HG02885 (cell line): ENCODE measurements around the gene STEAP3.

Experiments used
- ATAC-seq: cut with Tn5 transposase; IDR thresholded peaks from one replicate; pipeline ENCODE4 v1.9.1; 2021; ENCODE audit warnings: mild to moderate bottlenecking; ENCODE audit not compliant: unreplicated experiment, poor library complexity

Gene STEAP3

DNA sequence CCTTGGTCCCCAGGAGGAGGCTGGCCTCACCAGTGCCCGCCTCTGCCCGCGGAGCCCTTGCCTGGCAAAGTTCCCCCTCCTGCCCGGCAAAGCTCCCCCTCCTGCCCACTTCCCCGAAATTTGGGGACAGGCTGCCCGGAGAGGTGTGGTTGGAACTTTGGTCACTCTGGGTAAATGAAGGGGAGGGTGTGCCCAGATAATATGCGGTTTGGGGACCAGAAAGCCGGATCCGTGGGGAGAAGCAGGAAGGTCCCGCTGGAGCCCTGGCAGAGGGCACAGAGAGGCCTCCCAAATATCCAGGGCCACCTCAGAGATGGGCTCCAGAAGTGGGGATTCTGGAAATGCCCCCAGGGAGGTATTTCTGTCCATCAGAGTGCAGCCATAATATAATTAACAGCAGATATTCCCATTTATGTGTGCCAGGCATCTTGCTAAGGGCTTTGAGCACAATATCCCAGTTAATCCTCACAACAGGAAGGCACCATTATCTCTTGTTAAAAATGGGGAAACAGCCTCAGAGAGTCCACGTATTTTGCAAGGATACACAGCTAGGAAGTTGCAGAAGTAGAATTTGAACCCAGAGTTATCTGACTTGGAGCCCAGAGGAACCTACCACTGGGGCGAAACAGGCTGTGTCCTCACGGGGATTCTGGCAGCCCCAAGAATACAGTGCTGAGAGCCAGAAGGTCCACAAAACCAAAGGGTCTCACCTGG lies 914 bp downstream of the STEAP3 start:
- no peak for ATAC-seq

DNA sequence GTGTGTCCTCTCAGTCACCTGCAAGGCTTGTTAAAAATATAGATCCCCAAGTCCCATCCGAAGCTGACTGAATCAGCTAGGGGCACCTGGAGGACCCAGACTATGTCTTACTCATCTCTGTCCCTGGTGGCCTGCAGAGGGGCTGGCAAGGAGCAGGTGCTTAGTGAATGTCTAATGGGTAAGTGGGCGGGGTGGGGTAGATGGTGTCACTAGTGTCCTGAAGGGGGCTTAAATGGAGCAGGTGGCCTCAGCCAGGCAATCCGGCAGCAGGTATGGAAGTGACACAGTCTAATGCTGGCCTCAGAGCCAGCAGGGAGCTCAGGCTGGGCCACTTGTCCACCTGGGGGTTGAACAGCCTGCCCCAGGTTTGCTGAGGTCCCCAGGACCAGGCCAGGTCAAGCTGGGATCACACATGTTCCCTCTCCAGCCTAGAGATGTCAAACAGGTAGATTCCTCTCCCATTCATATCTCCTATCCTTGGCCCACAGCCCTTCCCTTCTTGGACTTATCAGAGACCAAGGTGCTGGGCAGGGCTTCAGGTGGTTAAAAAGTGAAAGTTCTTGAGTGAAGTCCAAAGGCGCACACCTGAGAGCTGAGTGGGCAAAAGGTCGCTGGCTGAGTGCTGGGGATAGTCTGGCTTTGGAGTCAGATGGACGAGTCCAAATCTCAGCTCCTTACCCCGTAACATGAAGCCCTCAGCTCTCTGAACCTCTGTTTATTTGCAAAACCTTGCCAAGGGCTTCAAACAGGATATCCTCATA lies 1.7 kb downstream of the STEAP3 start:
- ATAC-seq = peak; percentile 34

DNA sequence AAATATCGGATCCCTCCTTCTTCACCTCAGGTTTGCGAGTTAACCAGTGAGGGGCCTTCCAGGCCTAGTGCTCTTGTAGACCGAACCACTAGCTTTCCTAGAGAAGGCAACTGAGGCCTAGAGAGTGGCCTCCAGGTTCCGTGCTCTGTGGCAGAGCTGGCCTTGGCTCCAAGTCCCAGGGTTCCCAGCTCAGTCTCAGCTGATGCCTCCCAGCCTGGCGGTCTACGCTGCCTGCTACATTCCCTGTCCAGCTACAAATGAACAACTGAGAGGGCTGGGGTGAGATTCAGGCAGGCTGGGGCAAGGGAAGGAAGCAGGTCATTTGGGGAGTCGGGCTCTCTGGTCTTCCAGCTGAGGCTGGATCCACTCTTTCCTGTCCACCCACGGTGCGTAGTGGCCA lies 2.3 kb downstream of the STEAP3 start:
- no peak for ATAC-seq

DNA sequence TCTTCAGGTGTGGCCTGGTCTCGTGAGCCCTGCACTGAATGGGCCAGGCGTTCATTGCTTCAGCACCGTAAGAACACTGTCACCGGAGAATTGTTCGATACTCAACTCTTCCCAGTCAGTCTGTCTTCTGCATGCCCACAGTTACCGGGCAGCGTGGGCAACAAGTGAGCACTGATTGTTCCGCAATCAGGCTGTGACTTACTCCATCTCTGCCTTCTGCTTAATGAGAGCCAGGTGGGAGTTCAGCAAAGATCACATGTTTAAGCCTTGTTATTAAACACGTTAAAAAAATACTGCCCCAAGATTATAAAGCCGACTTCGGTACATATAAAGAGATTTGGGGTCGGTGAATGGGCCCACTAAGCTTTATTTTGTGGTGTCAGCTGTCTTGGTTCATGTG lies 3.7 kb downstream of the STEAP3 start:
- ATAC-seq = no peak

DNA sequence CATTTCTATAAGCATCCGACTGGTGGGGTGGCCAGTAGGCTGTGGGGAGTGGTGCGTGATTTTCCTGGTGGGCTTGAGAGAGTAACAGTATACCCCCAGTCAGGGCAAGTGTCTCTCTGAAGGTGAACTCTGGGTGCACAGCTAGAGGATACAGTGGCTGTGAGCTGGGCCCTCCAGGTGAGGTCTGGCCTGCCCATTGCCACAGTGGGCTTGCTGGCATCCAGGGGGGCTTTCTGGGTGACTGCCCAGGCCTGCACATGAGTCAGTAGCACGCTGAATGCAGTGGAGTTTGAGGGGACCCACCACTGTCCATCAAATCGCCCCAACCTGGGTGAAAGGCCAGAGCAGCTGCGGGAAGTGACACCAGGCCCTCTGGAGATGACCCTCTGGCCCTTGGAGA lies 4.5 kb downstream of the STEAP3 start:
- ATAC-seq = no peak

DNA sequence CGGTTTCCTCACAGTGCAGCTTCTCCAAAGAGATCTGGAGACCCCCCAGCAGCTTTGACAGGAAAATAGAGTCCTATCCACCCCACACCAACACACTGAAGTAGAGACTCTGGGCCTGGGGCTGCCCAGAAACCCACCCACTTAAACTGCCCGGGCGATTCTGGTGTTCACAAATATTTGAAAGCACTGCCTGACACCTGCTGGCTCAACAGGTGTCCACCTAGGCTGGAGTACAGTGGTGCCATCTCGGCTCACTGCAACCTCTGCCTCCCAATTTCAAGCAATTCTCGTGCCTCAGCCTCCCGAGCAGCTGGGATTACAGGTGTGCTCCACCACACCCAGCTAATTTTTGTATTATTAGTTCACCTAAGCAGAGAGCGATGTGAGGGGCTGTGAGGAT lies 5.3 kb downstream of the STEAP3 start:
- ATAC-seq = no peak

DNA sequence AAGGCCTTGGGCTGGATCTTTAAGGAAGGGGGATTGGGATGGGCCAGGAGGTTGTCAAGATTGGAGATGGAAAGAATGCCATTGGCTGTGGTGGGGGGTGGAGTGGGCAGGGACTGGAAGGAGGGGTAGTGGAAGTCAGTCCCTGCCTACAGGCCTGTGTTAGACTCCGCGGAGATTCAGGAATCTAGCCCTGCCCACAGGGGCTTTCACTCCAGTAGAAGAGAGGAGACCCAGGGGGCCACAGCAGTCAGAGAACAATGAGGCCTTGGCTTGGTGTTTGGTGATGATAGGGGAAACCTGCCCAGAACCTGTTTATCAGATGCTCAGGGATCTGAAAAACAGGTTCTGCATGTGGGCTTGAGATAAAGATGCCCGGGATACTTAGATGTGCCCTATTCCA lies 6.1 kb downstream of the STEAP3 start:
- ATAC-seq = no peak

DNA sequence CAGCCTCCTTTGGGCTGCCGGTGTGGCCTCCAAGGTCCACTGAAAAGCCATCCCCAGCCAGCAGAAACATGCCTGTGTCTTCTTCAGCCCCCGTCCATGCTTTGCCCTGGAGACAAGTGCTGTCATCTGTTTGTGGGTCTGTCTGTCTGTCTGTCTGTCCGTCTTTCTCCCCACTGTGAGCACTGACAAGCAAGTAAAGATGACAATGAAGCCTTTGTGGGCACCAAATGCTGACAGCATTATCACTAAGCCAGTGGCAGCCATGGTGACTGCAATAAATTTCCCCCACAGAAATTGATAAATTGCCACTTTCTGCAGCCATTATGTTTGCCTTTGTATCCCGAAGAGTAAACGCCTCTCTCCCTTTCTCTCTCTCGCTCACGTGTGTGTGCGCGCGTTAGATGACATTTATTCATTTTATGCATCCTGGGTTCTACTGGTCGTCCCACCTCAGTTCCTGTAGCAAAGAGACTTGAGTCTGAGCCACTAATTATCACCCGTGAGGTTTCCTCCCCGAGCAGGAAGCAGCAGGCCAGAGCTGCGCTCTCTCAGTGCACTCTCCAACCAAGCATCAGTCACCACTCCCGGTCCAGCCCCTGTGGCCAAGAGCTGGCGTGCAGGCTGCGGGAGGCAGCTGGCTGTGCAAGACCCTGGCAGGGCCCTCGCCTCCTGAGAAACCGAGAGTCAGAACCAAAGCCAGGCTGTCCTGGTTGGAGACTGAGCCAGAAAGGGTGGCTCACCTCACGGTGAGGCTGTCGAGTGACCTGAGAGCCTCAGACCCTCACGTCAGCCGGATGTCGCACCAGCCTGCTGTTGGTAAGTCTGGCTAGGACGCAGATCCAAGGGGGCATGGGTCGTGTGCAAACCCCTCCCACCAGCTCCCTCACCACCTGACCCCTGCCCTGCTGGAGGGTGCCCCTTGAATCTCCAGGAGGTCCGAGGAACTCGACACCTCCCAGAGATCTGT lies 6.9 kb downstream of the STEAP3 start:
- ATAC-seq = no peak

DNA sequence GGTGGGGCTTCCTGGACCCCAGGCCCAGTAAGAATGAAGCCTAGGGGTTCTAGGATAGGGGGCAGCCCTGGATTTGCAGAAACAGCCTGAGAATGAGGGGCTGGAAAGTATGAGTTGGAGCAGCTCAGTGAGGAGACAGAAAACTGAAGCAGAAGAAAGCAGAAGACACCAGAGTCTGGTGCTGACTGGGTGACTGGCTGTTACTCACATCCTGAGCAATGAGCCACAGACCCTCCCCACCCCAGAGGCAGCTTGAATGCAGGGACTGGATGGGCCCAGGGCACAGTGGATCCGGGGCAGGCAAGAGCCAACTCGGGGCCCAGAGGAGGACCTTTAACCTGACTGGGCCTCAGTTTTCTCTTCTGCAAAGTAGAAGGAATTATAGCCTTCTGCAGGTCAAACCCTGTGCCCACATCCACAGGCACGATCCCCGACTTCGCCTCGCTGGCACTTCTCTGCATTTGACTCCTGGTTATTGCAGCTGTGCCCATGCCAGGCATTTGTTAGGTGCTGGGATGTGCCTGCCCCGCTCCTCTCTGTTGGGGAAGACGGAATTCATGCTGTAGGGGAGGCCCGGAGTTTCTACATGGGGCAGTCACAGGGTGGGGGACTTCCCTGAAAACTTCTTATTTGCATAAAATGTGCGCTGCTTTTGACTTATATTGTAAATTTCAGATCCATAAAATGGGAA lies 8.5 kb downstream of the STEAP3 start:
- ATAC-seq = peak; percentile 48

DNA sequence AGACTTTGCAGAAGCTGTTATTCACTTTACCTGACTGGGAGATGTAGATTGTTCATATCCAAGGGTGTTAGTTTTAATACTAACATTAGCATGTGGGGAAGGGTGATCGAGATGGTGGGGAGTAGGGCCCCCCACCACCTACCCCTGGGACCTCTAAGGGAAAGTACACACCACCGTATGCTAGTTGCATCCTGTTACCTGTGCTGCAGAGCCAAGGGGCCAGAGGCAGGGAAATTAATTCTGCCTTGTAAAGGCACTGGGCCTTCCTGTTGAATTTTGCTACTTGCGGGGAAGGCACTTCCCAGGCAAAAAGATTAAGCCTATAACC lies 9.0 kb downstream of the STEAP3 start:
- peak; percentile 37 for ATAC-seq

DNA sequence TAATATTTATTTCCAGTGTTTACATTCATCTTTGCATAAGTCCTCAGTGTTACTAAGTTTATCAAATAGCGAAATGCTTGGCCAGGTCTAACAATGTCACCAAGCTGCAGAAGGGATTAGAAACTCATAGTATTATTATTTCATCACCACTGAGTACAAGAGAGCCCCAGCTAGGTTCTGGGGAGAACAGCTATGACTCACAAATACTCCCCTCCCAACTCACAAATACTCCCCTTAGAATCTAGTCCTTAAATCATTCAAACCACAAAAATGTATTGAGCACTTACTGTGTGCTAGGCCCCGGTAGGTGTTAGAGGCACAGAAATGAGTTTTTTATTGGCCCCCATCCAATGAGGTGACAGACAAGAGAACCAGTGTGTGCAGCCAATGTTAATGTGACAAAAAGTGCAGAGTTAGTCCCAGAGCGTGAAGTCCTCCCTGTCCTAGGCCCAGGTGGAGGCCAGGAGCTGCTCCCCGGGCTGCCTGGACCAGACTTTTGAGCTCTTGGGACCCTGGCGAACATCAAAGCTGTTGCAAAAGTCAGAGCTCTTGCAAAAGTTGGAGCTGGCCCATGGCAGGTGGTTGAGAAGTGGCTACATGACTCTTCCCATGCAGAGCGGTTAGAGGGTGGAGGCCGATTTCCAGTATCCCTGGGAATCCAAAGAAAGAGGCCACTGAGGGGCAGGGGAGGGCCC lies 9.8 kb downstream of the STEAP3 start:
- peak; percentile 63 for ATAC-seq

DNA sequence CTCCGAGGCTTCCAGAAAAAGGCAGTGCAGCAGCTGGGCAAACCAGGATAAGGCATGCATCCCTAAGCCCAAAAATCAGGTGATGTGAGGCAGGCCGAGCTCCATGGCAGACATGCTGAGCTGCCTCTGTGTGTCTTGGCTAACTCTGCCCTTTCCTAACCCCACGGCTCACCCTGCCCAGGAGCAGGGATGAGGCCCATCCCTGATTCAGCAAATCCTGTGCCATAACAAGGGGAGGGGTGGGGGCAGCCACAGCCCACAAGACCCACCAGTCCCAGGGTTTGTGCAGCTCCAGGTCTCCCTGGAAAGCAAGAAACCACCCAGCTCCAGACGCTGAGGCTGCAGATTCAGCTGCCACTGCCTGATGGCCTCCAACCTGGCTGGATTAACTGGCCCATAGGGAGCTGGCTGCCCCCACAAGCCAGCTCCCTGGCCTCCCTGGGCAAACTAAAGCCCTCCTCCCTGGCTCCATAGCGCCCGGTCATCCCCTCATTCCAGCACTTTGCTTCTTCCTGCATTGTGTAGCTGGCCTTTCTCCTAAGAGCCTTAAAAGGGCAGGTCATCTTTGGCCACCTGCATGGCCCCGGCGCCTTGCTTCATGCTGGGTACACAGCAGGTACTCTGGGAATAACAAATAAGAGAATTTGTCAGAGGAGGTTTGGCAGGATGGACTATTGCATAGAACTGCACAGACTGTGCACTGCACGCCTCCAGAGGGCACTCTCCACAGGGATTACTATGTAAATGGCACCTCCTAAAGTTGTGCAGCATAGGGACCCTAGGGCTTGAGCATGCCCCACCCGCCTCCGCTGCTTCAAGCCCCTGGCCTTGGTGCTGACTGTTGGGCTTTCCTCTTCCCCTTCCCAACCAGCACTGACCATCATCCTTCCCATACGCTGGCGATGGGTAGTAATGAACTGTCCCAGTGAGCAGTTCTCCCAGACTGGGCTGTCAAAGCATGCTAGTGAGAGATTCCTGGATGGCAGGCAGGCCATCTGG lies 10.7 kb downstream of the STEAP3 start:
- peak; percentile 23 for ATAC-seq

DNA sequence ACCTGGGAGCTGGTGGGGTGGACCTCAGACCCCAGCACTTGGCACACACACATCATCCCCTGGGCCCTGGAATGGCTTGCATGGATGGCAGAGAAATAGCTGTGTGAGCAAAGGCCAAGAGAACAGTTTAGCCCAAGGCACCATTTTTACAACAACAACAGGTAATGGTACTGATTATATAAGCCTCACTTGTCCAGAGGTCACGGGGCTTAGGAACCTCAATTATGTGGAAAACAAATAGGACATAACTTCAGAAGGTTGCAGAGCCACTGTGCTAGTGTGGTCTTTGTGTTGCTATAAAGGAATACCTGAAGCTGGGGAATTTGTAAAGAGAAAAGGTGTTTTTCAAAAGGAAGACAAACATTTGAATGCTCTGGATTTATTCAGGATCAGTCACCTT lies 13.2 kb downstream of the STEAP3 start:
- no peak for ATAC-seq

DNA sequence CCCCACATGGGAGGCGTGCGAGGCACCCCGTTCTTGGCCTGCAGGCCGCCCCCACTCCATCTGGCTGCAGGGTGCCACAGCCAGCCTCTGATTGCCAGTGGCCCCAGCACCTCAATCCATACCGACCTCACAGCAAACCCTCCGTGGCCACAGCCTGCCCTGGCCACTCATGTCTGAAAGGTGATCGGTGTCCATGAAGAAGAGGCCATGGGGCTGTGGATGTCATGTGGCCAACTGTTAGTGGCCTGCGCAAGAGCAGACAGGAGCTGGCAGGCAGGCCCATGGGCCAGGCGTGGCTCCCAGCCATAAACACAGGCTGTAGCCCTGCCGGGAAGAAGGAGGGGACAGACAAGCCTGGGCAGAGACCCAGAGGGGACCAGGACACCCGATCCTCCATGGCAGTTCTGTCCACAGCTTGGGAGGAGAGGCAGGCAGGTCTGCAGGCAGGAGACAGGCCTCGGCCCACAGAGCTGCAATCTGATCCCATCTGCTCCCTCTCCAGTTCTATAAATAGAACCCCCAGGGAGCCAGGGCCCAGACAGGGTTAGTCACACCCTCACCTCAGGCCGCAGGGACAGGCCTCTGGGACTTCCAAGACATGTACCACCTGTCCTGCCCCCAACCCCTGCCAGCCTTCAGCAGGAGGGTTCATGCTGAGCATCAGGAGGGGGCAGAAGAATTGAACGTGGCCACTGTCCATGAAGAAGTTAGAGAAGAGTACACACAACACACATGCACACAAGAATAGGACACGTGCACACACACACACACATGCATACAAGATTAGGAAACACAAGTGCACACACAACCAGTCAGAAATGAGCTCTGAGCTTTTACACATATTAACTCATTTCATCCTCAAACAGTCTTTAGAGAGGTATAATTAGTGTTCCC lies 16.9 kb downstream of the STEAP3 start:
- no peak for ATAC-seq

DNA sequence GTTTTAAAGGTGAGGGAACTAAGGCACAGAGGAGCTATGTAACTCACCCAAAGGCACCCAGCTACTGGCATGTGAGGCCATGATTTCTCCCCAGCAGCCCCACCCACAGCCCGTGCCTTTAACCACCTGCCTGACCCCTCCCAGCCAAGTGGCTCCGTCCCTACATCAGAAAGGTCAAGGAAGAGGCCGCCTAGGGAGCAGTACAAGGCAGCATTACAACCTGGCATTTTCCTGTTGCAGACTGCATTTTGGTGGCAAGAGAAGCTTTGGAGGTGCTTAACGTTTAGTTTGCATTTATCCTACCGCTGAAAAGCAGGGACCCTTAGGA lies 17.5 kb downstream of the STEAP3 start:
- no peak for ATAC-seq

DNA sequence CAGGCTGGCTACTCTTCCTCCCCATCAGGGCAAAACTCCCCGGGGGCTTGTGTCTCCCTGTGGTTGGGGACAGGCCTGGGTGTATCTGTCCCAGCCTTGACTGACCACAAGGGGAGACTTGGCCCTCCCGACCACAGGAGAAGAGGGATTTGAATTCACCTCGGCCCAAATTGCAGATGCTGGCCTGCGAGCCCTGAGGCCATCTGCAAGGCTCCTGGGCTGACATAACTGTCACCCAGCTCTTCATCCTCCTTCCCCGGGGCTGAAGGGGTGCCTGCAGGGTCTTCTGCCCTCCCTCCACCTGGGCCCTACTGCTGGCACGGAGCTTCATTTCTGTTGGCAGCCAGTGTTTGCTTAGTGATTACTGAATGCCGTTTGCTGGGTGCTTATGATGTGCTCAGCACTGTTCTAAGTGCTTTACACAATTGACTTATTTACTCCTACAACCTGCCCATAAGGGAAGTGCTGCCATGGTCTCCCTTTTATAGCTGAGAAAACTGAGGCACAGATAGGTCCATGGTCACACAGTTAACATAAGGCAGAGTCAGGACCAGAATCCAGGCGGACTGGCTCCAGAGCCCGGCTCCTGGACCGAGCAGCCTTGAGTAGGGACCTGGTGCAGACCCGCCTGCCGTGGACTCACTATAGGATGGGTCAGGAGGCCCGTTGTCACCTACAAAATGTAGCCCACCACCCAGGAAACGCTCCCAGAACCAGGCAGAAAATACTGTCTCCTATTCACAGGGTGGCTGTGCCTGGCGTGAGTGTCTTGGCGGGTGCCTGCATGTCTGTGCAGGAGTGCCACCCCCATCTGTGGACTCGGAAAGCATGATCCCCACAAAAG lies 18.9 kb downstream of the STEAP3 start:
- ATAC-seq = no peak

DNA sequence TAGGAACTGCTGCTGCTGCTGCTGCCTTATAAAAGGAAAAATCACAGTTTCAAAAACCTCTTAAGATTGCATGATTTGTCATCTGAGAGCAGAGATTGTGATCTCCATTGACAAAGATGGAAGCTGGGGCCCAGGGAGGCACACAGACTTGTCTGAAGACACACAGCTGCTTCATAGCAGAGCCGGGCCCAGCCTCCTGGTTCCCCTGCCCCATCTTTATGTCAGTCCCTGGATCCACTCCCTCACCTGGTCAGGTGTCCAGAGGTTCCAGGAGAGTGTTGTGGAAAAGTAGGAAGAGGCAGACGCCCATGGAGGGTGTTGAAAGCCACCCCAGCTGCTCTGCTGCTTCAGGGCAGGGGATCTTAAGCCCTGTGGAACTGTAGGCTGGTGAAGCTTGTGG lies 20.0 kb downstream of the STEAP3 start:
- ATAC-seq = no peak
